GM21723 (cell line): Measurements from ENCODE around the gene CR1L.
"Not testable (repeated sequence)": the region's sequence is repeated elsewhere in the genome, so short reads cannot be mapped to it uniquely, and the experiment has no call there.

Experiments
- ATAC-seq: cut with Tn5 transposase; IDR thresholded peaks from one replicate; pipeline ENCODE4 v1.9.1; 2021; ENCODE audit warnings: mild to moderate bottlenecking, moderate library complexity; ENCODE audit not compliant: unreplicated experiment

The CR1L gene

DNA sequence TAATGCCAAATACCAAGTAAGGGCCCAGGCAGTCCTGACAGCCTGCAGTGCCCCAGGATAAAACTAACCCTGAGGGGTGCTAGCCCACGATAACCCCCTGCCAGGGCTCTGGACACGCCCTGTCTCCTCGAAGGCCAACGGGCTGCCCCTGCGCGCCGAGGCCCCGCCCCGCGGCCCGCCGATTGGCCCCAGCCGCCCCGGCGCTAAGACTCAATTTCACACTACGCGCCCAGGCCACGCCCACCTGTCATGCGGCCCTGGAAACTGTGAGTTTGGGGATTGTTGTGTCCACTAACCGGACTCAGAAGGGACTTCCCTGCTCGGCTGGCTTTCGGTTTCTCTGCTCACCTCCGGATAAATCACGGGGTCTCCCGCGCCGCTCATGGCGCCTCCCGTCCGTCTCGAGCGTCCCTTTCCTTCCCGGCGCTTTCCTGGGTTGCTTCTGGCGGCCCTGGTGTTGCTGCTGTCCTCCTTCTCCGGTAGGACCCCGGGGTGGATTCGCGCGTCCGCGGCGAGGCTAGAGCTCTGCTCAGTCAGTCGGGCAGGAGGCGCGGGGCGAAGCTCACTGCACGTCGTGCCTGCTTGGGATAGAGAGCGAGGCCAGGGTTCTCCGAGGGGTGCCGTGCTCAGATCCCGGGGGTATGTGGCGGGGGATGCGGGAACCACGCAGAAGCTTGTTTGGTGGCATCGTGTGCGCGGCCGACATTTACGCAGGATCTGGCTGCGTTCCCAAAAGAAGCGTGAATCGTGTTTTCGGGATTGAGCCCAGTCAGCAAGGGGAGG is at the start of gene CR1L:
Gene CR1L (plus strand): TSS at position 282 of the 783 bp plus-strand sequence. CDS start 101 bp downstream, at position 383.
- peak; percentile 90 for ATAC-seq

DNA sequence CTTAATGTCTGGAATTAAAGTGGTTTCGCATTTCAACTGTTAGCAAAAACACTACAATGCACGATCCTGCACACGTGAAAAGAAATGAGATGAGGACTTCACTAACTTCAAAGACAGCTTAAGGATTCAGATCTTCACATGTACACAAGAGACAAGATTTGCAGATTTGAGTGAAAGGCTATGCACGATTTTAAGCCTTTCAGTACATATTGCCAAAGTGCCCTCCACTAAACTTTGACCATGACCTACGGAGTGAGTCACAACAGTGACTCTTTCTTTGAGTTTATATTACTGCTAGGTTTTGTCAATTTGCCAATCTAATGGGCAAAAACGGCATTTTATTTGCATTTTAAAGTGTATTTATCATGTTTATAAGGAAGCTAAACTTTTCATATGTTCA is 41.2 kb upstream of the CR1L start:
- ATAC-seq, result no peak

DNA sequence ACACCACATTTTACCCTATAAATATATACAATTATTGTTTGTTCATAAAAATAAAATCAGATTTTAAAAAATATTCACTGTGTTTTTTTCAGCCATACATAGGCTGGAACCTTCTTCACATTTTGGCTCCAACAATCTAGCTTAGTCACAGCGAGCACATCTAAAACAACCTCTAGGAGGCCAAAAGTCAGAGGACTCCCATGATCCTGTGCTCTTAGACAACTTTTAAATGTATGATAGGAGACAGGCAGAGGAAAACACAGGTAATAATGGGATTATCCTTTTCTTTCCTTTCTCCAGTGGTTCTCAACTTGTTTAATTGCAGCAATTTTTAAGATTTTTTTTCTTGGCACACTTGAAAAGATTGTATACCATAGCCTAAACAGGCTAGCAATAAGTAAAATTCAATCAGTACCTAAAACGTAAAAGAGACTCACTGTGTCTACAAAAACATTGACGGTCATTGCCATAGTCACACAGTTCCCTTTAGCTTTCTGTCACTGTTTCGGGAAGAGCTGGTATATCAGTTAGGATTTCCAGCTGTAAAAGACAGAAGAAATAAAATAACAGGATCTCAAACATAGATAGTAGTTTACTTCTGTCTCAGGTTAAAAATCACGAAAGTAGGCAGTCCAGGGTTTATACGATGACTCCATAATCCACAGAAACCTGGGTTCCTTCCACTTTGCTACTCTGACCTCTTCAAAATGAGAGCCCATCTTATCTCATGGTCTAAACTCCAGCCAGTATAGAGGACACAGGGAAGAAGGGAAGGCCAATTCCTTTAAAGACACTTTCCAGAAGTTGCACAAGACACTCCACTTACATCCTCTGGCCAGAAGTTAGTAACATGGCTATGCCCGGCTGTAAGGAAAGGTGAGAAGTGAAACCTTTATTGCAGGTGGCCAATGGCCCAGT is 39.2 kb upstream of the CR1L start:
- no peak for ATAC-seq

DNA sequence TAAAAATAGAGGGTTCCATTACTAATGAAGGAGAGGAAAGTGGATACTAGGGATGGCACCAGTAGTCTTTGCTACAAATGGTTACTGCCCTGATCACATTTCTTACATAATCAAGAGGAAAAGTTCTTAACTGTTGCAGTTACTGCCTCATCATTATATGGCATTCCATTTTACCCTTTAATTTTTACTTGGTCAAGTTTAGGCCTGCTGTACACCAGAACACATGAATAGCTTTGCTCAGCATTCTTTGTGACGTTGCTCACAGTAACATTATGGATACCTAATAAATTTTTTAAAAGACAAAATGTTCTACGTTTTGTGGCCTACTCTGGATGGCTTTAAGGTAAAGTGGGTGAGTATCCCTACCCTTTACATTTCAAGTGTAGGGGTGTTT is 38.6 kb upstream of the CR1L start:
- no peak for ATAC-seq

DNA sequence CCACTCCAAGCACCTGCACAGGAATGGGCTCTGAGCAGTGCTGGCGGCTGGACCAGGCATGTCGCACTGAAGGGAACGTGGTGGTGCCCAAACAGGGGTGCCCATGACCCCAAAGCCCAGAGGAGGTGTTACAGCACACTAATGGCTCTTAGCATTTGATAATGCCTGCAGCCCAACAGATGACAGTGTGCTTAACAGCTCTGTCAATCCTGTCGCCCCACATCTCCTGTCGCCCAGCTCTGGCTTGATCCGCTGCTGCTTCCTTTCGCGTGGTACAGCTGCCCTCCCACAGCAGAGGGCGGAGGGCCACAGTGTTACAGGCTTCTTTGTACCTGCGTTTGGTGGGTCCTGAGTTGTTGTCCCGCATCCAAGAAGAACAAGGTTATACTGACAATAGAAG is 32.2 kb upstream of the CR1L start:
- ATAC-seq, result no peak

DNA sequence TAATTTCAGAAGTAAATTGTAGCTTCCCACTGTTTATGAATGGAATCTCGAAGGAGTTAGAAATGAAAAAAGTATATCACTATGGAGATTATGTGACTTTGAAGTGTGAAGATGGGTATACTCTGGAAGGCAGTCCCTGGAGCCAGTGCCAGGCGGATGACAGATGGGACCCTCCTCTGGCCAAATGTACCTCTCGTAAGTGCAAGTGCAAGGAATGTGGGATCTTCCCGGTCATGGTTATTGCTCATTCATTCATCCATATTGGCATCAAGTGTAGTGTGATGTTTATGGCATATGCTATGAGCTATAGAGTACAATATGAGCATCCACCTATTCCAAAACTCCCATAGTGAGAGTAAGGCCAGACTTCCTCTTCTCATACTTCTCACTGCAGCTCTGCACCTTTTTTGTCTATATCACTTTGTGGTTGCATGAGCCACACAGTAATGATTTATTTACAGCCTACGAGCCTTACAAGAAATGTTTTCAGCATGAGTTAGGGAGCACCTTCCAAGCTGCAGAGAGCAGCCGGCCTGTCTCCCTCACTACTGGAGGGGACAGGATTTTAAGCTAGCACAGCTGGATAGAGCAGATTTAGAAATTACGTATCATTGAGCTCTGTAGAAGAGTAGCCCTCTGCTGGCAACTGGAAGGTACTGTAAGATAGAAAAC is 24.9 kb upstream of the CR1L start:
- ATAC-seq, result peak; percentile 89

DNA sequence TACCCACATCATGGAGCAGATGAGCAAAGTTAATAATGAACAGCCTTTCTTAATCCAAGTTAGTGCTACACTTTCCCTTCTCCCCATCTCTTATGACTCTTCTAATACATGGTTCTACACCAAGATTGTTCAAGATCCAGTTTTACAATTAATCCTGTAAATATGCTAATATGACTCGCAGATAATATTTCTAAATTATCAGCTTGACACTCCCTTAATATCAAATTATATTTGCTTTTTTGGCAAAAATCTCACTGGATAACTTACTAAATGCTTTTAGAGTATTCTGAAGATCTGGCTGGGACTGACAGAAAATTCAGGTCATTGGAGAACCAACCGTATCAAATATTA is 24.4 kb upstream of the CR1L start:
- no peak for ATAC-seq

DNA sequence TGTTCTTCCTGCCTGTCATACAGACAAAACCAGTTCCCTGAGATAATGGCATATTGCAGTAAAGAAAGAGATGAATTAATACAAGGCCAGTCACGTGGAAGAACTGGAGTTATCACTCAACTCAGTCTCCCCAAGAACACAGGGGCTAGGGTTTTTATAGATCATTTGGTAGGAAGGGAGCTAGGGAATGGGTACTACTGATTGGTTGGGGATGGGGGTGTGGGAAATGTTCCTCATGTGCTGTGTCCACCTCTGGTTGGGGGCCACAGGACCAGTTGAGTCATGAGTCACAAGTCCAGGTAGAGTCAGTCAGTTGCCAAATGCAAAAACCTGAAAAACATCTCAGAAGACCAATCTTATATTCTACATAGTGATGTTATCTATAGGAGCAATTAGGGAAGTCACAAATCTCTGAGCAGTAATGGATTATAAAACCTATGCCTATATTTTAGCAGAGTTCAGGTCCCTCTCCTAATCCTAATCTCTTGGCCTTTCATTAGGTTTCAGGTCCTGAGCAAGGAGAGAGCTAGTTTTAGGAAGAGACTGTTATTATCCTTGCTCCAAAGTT is 19.3 kb upstream of the CR1L start:
- not testable (repeated sequence) for ATAC-seq

DNA sequence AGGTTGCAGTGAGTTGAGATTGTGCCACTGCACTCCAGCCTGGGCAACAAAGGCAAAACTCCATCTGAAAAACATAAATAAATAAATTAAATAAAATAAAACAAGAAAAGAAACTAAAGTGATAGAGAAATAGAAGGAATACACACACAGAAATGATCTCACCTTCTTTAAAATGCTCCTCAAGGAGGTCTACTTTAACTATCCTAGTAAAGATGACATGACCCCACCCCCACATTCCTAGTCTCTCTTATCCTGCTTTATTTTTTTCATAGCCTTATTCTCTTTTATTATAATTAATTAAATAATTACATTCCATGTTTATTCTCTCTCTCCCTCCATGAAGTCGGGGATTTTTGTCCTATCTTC is 18.0 kb upstream of the CR1L start:
- ATAC-seq, result no peak

DNA sequence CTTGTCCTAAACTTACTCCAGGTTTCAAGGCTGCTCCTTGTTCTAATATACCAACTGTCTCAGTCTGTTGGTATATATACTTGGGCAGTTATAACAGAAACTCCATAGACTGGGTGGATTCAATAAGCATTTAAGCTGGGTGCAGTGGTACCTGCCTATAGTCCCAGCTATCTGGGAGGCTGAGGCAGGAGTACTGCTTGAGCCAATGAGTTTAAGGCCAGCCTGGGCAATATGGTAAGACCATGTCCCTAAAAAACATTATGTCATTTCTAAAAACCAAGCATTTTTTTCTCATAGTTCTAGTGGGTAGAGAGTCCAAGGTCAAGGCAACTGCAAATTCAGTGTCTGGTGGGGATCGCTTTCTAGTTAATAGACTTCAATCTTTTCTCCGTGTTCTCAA is 17.4 kb upstream of the CR1L start:
- no peak for ATAC-seq

DNA sequence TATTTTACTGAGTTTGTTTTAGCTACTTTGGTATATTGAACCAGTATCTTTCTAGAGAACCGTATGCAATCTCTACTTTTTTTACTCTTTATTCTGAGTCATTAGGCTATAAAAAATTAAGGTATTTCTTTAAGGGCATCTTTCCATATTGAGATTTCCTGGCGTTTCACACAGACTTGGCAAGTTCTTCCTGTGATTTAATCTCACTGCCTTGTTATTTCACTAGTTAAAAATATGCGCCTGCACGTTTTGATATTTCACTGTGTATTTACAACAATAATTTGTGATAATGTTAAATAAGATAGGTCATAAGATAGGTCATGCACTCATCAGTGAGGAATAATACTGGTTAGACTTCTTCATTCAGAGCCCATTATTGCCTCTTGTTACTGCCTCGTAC is 16.2 kb upstream of the CR1L start:
- ATAC-seq, result no peak

DNA sequence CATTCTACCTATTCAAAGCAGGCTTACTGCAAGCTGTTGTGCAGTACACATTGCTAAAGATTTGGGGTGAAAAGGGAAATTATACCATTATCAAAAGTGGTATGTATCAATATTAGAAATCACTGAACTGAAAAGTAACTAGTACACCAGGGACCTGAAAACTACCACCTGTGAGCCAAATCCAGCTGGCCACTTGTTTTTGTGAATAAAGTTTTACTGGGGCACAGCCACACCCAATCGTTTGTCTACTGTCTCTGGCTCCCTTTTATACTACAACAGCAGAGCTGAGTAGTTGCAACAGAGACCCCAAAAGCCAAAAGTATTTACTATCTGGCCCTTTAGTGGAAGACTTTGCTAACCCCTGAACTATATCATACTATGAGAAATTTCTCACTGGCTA is 13.8 kb upstream of the CR1L start:
- ATAC-seq, result no peak

DNA sequence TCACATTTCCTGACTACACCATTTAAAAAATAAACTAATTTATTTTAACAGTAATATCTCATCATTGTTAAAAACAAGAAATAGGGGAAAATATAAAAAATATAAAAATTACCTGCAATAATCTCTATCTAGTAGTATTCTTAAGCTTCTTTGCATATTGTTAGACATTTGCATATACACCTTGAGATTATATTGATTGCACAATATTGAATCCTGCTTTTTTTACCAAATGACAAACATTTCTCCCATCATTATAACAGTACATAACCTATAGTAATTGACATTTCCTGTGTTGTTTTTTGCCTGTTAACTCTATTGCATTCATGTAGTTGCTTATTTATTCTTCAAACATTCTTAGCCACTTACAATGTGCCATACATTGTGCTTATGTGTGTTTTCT is 11.7 kb upstream of the CR1L start:
- ATAC-seq, result no peak

DNA sequence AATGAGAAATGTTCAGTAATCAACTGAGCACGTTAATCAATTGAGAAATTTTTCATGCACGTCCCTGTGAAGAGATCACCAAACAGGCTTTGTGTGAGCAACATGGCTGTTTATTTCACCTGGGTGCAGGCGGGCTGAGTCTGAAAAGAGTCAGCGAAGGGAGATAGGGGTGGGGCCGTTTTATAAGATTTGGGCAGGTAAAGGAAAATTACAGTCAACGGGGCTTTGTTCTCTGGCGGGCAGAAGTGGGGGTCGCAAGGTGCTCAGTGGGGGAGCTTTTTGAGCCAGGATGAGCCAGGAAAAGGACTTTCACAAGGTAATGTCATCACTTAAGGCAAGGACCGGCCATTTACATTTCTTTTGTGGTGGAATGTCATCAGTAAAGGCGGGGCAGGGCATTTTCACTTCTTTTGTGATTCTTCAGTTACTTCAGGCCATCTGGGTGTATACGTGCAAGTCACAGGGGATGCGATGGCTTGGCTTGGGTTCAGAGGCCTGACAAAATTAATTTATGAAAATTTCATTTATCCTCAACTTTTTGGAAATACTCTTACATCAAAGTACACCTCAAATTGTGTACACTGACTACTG is 11.1 kb upstream of the CR1L start:
- ATAC-seq, result not testable (repeated sequence)

DNA sequence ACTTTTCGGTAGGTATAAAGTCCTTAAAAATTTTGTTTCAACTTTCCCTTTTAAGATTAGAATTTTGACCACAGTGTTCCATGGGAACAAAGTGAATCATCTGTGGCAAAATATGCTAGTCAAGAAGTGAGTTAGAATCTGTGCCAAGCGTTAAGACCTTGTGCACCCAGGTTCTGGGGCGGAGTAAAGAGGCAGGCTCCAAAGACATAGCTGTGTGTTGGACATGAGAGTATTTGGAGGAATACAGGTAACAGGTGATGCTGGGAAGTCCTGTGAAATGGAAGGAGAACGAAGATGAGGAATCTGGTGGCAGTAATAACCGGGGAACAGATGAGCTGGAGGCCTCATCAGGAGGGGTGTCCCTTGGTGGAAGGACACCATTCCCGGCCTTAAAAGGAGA is 10.6 kb upstream of the CR1L start:
- not testable (repeated sequence) for ATAC-seq

DNA sequence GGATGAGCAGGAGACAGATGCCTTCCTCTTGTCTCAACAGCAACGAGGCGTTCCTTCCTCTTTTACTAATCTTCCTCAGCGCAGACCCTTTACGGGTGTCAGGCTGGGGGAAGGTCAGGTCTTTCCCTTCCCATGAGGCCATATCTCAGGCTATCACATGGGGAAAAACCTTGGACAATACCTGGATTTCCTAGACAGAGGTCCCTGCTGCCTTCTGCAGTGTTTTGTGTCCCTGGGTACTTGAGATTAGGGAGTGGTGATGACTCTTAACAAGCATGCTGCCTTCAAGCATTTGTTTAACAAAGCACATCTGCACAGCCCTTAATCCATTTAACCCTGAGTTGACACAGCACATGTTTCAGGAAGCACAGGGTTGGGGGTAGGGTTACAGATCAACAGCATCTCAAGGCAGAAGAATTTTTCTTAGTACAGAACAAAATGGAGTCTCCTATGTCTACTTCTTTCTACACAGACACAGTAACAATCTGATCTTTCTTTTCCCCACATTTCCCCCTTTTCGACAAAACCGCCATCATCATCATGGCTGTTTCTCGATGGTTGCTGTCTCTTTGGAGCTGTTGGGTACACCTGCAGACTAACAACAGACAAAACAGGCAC is 9.3 kb upstream of the CR1L start:
- ATAC-seq, result not testable (repeated sequence)

DNA sequence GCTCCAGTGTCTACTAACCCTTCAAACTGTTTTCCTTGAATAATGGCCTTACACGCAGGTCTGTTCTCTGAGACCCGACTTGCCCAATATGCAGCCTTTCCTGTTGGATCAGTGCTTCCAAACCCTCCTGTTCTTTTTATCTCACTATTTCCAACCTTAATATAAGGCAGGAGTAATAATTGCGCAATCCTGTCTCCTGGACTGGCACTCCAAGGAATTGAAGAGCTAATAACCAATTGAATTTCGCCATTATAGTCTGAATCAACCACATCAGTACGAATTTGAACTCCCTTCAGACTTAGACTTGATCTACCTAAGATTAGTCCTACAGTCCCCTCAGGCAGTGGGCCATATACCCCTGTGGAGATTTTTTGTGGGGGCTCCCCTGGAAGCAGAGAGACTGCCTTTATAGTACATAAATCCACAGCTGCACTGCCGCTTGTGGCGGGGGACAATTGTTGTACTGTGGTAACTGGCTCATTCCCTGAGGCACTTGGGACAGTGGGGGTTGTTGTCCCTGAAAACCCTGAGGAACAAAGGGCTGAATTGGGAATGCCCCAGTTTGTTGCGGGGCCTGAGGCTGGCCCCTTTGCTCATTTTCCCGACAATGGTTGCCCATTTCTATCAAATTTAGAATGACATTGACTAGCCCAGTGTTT is 6.3 kb upstream of the CR1L start:
- not testable (repeated sequence) for ATAC-seq

DNA sequence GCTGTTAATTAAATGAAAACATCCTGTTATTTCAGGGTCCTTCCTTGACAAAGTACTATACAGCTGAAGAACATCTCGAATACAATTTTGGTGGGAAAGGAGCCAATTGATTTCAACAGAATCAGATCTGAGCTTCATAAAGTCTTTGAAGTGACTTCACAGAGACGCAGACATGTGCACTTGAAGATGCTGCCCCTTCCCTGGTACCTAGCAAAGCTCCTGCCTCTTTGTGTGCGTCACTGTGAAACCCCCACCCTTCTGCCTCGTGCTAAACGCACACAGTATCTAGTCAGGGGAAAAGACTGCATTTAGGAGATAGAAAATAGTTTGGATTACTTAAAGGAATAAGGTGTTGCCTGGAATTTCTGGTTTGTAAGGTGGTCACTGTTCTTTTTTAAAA is 5.6 kb upstream of the CR1L start:
- not testable (repeated sequence) for ATAC-seq

DNA sequence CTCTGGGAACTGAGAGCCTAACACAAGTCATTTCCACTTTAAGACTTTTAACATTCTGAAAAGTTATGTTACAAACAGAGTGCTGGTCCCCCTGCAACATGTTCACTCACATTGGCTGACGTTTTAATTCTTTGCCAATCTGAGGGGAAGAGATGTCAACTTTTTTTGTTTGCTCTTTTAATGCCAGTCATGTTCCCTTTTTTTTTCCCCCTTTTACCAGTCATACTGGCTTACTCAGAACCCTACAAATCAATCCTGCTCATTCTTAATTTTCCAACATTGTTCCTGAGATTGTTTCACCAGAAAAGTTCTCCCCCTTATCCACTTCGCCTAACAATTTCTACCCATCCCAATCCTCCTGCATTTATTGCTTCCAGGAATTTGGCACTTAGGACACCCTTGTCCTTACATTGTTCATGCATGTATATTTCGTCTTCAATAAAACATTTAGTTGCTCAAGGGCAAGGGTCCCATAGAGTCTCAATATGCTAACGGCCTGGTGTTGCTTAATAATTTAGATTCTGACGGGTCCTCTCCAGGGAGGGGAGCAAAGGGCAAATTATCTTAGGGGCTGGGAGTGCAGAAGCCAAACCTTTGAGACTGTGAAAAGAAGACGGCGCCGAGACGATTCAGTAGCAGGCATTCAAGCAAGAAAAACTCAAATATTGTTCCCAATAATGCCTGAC is 624 bp upstream of the CR1L start:
- ATAC-seq, result no peak
